PC-3 (cell line): ENCODE data around the gene PAPSS2.

Experiments used
- EZH2 ChIP-seq: fragments of 300-600 bp; sonication (generic); IDR thresholded peaks from one replicate; pipeline ENCODE4 v1.6.1; 2017; ENCODE audit warnings: antibody characterized with exemption, mild to moderate bottlenecking, low read length; ENCODE audit not compliant: unreplicated experiment
- EZH2phosphoT487 ChIP-seq: fragments of 300-600 bp; sonication (generic); IDR thresholded peaks from 2 replicates; pipeline ENCODE4 v1.6.1; 2018; ENCODE audit warnings: mild to moderate bottlenecking, antibody characterized with exemption, low read length, borderline replicate concordance
- TF ChIP-seq, protein P1 (sequence below): fragments of 300-600 bp; sonication (generic); conservative IDR thresholded peaks from 2 replicates; pipeline ENCODE4 v1.5.1; 2017; ENCODE audit warnings: antibody characterized with exemption, low read depth, mild to moderate bottlenecking, low read length

- TF ChIP-seq, protein P1, sequence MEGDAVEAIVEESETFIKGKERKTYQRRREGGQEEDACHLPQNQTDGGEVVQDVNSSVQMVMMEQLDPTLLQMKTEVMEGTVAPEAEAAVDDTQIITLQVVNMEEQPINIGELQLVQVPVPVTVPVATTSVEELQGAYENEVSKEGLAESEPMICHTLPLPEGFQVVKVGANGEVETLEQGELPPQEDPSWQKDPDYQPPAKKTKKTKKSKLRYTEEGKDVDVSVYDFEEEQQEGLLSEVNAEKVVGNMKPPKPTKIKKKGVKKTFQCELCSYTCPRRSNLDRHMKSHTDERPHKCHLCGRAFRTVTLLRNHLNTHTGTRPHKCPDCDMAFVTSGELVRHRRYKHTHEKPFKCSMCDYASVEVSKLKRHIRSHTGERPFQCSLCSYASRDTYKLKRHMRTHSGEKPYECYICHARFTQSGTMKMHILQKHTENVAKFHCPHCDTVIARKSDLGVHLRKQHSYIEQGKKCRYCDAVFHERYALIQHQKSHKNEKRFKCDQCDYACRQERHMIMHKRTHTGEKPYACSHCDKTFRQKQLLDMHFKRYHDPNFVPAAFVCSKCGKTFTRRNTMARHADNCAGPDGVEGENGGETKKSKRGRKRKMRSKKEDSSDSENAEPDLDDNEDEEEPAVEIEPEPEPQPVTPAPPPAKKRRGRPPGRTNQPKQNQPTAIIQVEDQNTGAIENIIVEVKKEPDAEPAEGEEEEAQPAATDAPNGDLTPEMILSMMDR = no peak
- TF ChIP-seq EZH2 (no peak), EZH2phosphoT487 (no peak)
These were observed 73.4 kb downstream of the PAPSS2 start for GRCh38 chr10:87733081-87733480.
